ENCODE results near the gene SPTBN1.

SPTBN1 gene

GRCh38 chr2:54523324-54523959 is 67.3 kb downstream of the SPTBN1 start:
- in situ Hi-C loops (cut with MboI; ENCODE audit: low sequenced_read_pairs) = loop anchor here (10.0 to 25.0 kb wide), 2 partner anchors 181 to 411 kb away; partner anchors contain the start of gene ACYP2

- in situ Hi-C loops (cut with MboI; ENCODE audit: low sequenced_read_pairs) = loop anchor here (10.0 to 25.0 kb wide), 2 partner anchors 180 to 412 kb away; partner anchors contain the start of gene ACYP2
Observed at GRCh38 chr2:54524226-54524991, 68.3 kb downstream of the SPTBN1 start.

- in situ Hi-C loops (cut with MboI; ENCODE audit: low sequenced_read_pairs) = loop anchor here (10.0 kb wide), 1 partner anchor 179 kb away; no protein-coding TSS in a partner anchor
Observed at GRCh38 chr2:54525321-54525720, 69.2 kb downstream of the SPTBN1 start.

GRCh38 chr2:54526226-54526879 is 70.2 kb downstream of the SPTBN1 start:
- in situ Hi-C loops (cut with MboI; ENCODE audit: low sequenced_read_pairs) = loop anchor here (10.0 kb wide), 1 partner anchor 178 kb away; no protein-coding TSS in a partner anchor

GRCh38 chr2:54528311-54528955 is 72.3 kb downstream of the SPTBN1 start:
- in situ Hi-C loops (cut with MboI; ENCODE audit: low sequenced_read_pairs) = loop anchor here (10.0 kb wide), 1 partner anchor 176 kb away; no protein-coding TSS in a partner anchor

GRCh38 chr2:54529518-54529917 is 73.4 kb downstream of the SPTBN1 start:
- in situ Hi-C loops (cut with MboI; ENCODE audit: low sequenced_read_pairs) = loop anchor here (10.0 kb wide), 1 partner anchor 175 kb away; no protein-coding TSS in a partner anchor

GRCh38 chr2:54529935-54530334 is 73.8 kb downstream of the SPTBN1 start:
- in situ Hi-C loops (cut with MboI; ENCODE audit: low sequenced_read_pairs) = loop anchor here (10.0 kb wide), 1 partner anchor 175 kb away; no protein-coding TSS in a partner anchor

GRCh38 chr2:54531558-54531957 is 75.4 kb downstream of the SPTBN1 start:
- in situ Hi-C loops (cut with MboI; ENCODE audit: low sequenced_read_pairs) = no loop called here

- in situ Hi-C loops (cut with MboI; ENCODE audit: low sequenced_read_pairs) = no loop called here
Observed at GRCh38 chr2:54534221-54534620, 78.1 kb downstream of the SPTBN1 start.

GRCh38 chr2:54534625-54535024 is 78.5 kb downstream of the SPTBN1 start:
- in situ Hi-C loops (cut with MboI; ENCODE audit: low sequenced_read_pairs) = no loop called here

GRCh38 chr2:54535599-54536195 is 79.6 kb downstream of the SPTBN1 start:
- in situ Hi-C loops (cut with MboI; ENCODE audit: low sequenced_read_pairs) = no loop called here

- in situ Hi-C loops (cut with MboI; ENCODE audit: low sequenced_read_pairs) = no loop called here
Observed at GRCh38 chr2:54536720-54537119, 80.6 kb downstream of the SPTBN1 start.

GRCh38 chr2:54538537-54538936 is 82.4 kb downstream of the SPTBN1 start:
- in situ Hi-C loops (cut with MboI; ENCODE audit: low sequenced_read_pairs) = no loop called here

GRCh38 chr2:54539683-54540082 is 83.6 kb downstream of the SPTBN1 start:
- in situ Hi-C loops (cut with MboI; ENCODE audit: low sequenced_read_pairs) = no loop called here

GRCh38 chr2:54540194-54540593 is 84.1 kb downstream of the SPTBN1 start:
- in situ Hi-C loops (cut with MboI; ENCODE audit: low sequenced_read_pairs) = no loop called here

GRCh38 chr2:54541995-54542394 is 85.9 kb downstream of the SPTBN1 start:
- in situ Hi-C loops (cut with MboI; ENCODE audit: low sequenced_read_pairs) = no loop called here

GRCh38 chr2:54543733-54544396 is 87.7 kb downstream of the SPTBN1 start:
- in situ Hi-C loops (cut with MboI; ENCODE audit: low sequenced_read_pairs) = no loop called here

GRCh38 chr2:54545702-54546450 is 89.7 kb downstream of the SPTBN1 start:
- in situ Hi-C loops (cut with MboI; ENCODE audit: low sequenced_read_pairs) = no loop called here

GRCh38 chr2:54546518-54546917 is 90.4 kb downstream of the SPTBN1 start:
- in situ Hi-C loops (cut with MboI; ENCODE audit: low sequenced_read_pairs) = no loop called here
